Trophoblast cell (in vitro differentiated cells and primary cell): Measurements from ENCODE around the gene RALGAPA2. TPM values are rescaled to one million over a fixed set of nuclear protein-coding genes. Genes with fewer than 3 reads are reported as not detected.
A peak's percentile ranks its signal among the peaks of the same experiment; 100 is the strongest.

ENCODE experiments used
- DNase-seq, 2 donors: peaks; one replicate each; pipeline ENCODE4 v3.0.0-alpha.2; 2016
- H2AFZ ChIP-seq: 2 replicates; pipeline ENCODE4 v1.6.1; 2013; ENCODE audit warnings: low read length, moderate library complexity, mild to moderate bottlenecking; ENCODE audit not compliant: insufficient read depth, poor library complexity
- H2AK5ac ChIP-seq: 2 replicates; pipeline ENCODE4 v1.6.1; 2013; ENCODE audit warnings: mild to moderate bottlenecking, low read length
- H2BK120ac ChIP-seq: 2 replicates; pipeline ENCODE4 v1.6.1; 2013; ENCODE audit warnings: low read length, mild to moderate bottlenecking, moderate library complexity; ENCODE audit not compliant: insufficient read depth, poor library complexity
- H2BK12ac ChIP-seq: 2 replicates; pipeline ENCODE4 v1.6.1; 2013; ENCODE audit warnings: mild to moderate bottlenecking, low read length, moderate library complexity
- H2BK5ac ChIP-seq: 2 replicates; pipeline ENCODE4 v1.6.1; 2013; ENCODE audit warnings: low read length, low read depth, moderate library complexity, mild to moderate bottlenecking; ENCODE audit not compliant: poor library complexity
- H3K14ac ChIP-seq: 2 replicates; pipeline ENCODE4 v1.6.1; 2013; ENCODE audit warnings: mild to moderate bottlenecking, low read length
- H3K18ac ChIP-seq: 2 replicates; pipeline ENCODE4 v1.6.1; 2013; ENCODE audit warnings: mild to moderate bottlenecking, low read length
- H3K23ac ChIP-seq: 2 replicates; pipeline ENCODE4 v1.6.1; 2013; ENCODE audit warnings: low read length
- H3K27ac ChIP-seq: 2 replicates; pipeline ENCODE4 v1.5.1; 2013; ENCODE audit warnings: low read depth, mild to moderate bottlenecking, inconsistent platforms, low read length, moderate library complexity
- H3K27me3 ChIP-seq: 2 replicates; pipeline ENCODE4 v1.6.1; 2013; ENCODE audit warnings: inconsistent platforms, mild to moderate bottlenecking, low read length, moderate library complexity; ENCODE audit not compliant: insufficient read depth
- H3K36me3 ChIP-seq, 2 experiments: 1 replicate in 1 of 2; 2 replicates in 1 of 2; pipeline ENCODE4 v1.6.1; 2013; ENCODE audit warnings: low read length in 2 of 2, mild to moderate bottlenecking in 2 of 2, moderate library complexity in 1 of 2; ENCODE audit not compliant: insufficient read depth in 2 of 2, control insufficient read depth in 1 of 2
- H3K4ac ChIP-seq: 2 replicates; pipeline ENCODE4 v1.6.1; 2013; ENCODE audit warnings: low read depth, mild to moderate bottlenecking, low read length, moderate library complexity
- H3K4me1 ChIP-seq, 2 experiments: 1 replicate in 1 of 2; 2 replicates in 1 of 2; pipeline ENCODE4 v1.6.1; 2013; ENCODE audit warnings: low read length in 2 of 2, mild to moderate bottlenecking in 2 of 2, moderate library complexity in 1 of 2; ENCODE audit not compliant: insufficient read depth in 2 of 2, control insufficient read depth in 1 of 2
- H3K4me2 ChIP-seq: 2 replicates; pipeline ENCODE4 v1.6.1; 2013; ENCODE audit warnings: inconsistent platforms, mild to moderate bottlenecking, low read length, moderate library complexity
- H3K4me3 ChIP-seq: 2 replicates; pipeline ENCODE4 v1.5.1; 2013; ENCODE audit warnings: mild to moderate bottlenecking, low read depth, low read length, inconsistent platforms
- H3K79me1 ChIP-seq: one replicate; pipeline ENCODE4 v1.6.1; 2013; ENCODE audit warnings: low read length
- H3K79me2 ChIP-seq: 2 replicates; pipeline ENCODE4 v1.6.1; 2013; ENCODE audit warnings: low read length, mild to moderate bottlenecking; ENCODE audit not compliant: control insufficient read depth, insufficient read depth, poor library complexity
- H3K9ac ChIP-seq: 2 replicates; pipeline ENCODE4 v1.6.1; 2013; ENCODE audit warnings: mild to moderate bottlenecking, low read length
- H3K9me3 ChIP-seq: 2 replicates; pipeline ENCODE4 v1.6.1; 2013; ENCODE audit warnings: low read depth, mild to moderate bottlenecking, control low read depth, inconsistent platforms, low read length; ENCODE audit not compliant: insufficient read depth
- H4K12ac ChIP-seq: 2 replicates; pipeline ENCODE4 v1.6.1; 2013; ENCODE audit warnings: low read depth, mild to moderate bottlenecking, low read length, moderate library complexity
- H4K8ac ChIP-seq: 2 replicates; pipeline ENCODE4 v1.6.1; 2013; ENCODE audit warnings: low read depth, mild to moderate bottlenecking, low read length, moderate library complexity
- H4K91ac ChIP-seq: one replicate; pipeline ENCODE4 v1.6.1; 2013; ENCODE audit warnings: low read depth, mild to moderate bottlenecking, low read length, moderate library complexity
- WGBS: extraction: QIAGEN DNeasy Blood & Tissue Kit; methylation state at CpG from one replicate; pipeline ENCODE4 v1.1.7; 2013; ENCODE audit warnings: missing lambda C conversion rate; ENCODE audit not compliant: insufficient read length, insufficient coverage; ENCODE audit errors: extremely low coverage; 5-methylcytosine and 5-hydroxymethylcytosine counted together
- polyA plus RNA-seq: library from polyadenylated mRNA; stranded (reverse); fragments of 200-250 nt; gene quantifications from 2 replicates; pipeline ENCODE4 v1.2.3, GENCODE V29; 2013

Gene RALGAPA2
- 7.4 and 7.8 TPM in 2 replicates for polyA plus RNA-seq

DNA sequence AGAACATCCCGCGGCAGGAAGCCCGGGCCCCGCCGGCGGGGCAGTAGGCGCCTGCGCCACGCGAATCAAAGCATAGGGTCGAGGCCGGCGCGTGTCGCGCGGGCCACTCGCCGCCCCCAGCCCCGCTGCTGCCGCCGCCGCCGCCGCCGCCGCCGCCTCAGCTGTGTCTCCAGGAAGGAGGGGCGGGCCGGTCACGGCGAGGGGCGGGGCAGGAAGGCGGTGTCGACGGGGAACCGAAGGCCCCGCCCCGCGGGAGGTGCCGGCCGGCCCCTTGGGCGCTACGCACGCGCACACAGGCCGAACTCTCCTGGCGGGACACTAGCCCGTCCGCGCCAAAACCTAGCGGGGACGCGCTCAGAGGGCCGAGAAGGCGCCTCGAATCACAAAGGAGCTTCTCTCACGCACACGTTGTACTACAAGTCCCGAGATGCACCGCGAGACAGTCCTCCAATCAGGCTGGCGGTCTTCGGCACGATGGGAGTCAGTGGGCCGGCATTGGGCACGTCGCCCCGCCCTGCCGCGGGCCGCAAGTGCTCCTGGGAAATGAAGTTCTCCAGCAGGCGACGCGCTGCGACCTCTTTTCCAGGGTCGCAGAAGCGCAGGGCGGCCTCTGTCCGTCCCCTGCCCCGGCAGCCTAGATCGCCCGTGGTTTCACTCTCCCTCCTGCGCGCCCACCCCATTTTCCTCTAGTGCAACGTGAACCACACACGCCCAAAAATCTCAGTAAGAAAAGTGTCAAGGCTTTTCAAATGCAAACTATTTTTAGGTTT lies at the start of gene RALGAPA2:
TSS of gene RALGAPA2 (minus strand) at position 171 of the 770 bp plus-strand sequence. CDS start at position 7, 164 bp downstream.
- peak within 1 kb of the TSS; percentile 72 for H3K18ac ChIP-seq
- peak within 1 kb of the TSS; percentile 64 for H3K4ac ChIP-seq
- peak within 1 kb of the TSS; percentile 82 for H2BK120ac ChIP-seq
- H3K4me3 ChIP-seq = peak within 1 kb of the TSS; percentile 96
- DNase-seq = peak; percentile 99
- peak within 1 kb of the TSS; percentile 83 for H3K14ac ChIP-seq
- peak within 1 kb of the TSS; percentile 83 for H3K9ac ChIP-seq
- peak within 1 kb of the TSS; percentile 74 for H4K91ac ChIP-seq
- H3K36me3 ChIP-seq = no peaks in the 10 kb centered on the region
- peak within 1 kb of the TSS; percentile 97 for H2AFZ ChIP-seq
- H2BK12ac ChIP-seq = peak within 1 kb of the TSS; percentile 37
- no peaks in the 10 kb centered on the region for H3K9me3 ChIP-seq
- no CpG with 5 or more reads among the region's 87 CpGs for WGBS
- H3K79me2 ChIP-seq = peaks cover 4% of the 10 kb centered on the region
- H3K27me3 ChIP-seq = no peaks in the 10 kb centered on the region
- peaks cover 4 to 8% of the 10 kb centered on the region in 2 experiments for H3K4me1 ChIP-seq
- peak within 1 kb of the TSS; percentile 86 for H4K8ac ChIP-seq
- H4K12ac ChIP-seq = peak within 1 kb of the TSS; percentile 61
- H2BK5ac ChIP-seq = peak within 1 kb of the TSS; percentile 90
- no peak within 1 kb of the TSS for H2AK5ac ChIP-seq
- H3K27ac ChIP-seq = peak within 1 kb of the TSS; percentile 80
- H3K79me1 ChIP-seq = peaks cover 7% of the 10 kb centered on the region
- peak within 1 kb of the TSS; percentile 97 for H3K4me2 ChIP-seq
- no peak within 1 kb of the TSS for H3K23ac ChIP-seq

GRCh38 chr20:20761301-20761700 lies 48.9 kb upstream of the RALGAPA2 start:
- no peak overlapping the region for H3K4me2 ChIP-seq
- H3K23ac ChIP-seq = no peak overlapping the region
- H2BK12ac ChIP-seq = no peak overlapping the region
- H3K27ac ChIP-seq = no peak overlapping the region
- no peak overlapping the region for H4K8ac ChIP-seq
- no peak overlapping the region for H3K14ac ChIP-seq
- H3K4me3 ChIP-seq = no peak overlapping the region
- no peaks in the 10 kb centered on the region for H3K27me3 ChIP-seq
- H4K91ac ChIP-seq = no peak overlapping the region
- no peak overlapping the region for H2BK5ac ChIP-seq
- WGBS = no CpG with 5 or more reads among the region's 1 CpG
- no peaks in the 10 kb centered on the region for H3K9me3 ChIP-seq
- H3K79me1 ChIP-seq = no peaks in the 10 kb centered on the region
- H3K36me3 ChIP-seq = no peaks in the 10 kb centered on the region
- no peak overlapping the region for H4K12ac ChIP-seq
- no peak overlapping the region for H3K4ac ChIP-seq
- H3K9ac ChIP-seq = no peak overlapping the region
- H3K4me1 ChIP-seq = peaks cover 2 to 4% of the 10 kb centered on the region in 2 experiments
- H2AFZ ChIP-seq = no peak overlapping the region
- no peak for DNase-seq
- H2AK5ac ChIP-seq = no peak overlapping the region
- H2BK120ac ChIP-seq = no peak overlapping the region
- no peak overlapping the region for H3K18ac ChIP-seq
- no peaks in the 10 kb centered on the region for H3K79me2 ChIP-seq

- H3K9me3 ChIP-seq = no peaks in the 10 kb centered on the region
- no peak overlapping the region for H2AK5ac ChIP-seq
- H2BK5ac ChIP-seq = no peak overlapping the region
- no peak for DNase-seq
- no CpG with 5 or more reads among the region's 6 CpGs for WGBS
- no peak overlapping the region for H3K18ac ChIP-seq
- no peak overlapping the region for H3K14ac ChIP-seq
- H3K27ac ChIP-seq = no peak overlapping the region
- H4K91ac ChIP-seq = no peak overlapping the region
- no peaks in the 10 kb centered on the region for H3K79me2 ChIP-seq
- no peak overlapping the region for H2BK120ac ChIP-seq
- H4K8ac ChIP-seq = no peak overlapping the region
- H3K36me3 ChIP-seq = no peaks in the 10 kb centered on the region
- H3K9ac ChIP-seq = no peak overlapping the region
- no peaks in the 10 kb centered on the region for H3K27me3 ChIP-seq
- H3K4me3 ChIP-seq = no peak overlapping the region
- no peak overlapping the region for H2BK12ac ChIP-seq
- H4K12ac ChIP-seq = no peak overlapping the region
- H2AFZ ChIP-seq = no peak overlapping the region
- H3K23ac ChIP-seq = no peak overlapping the region
- no peak overlapping the region for H3K4ac ChIP-seq
- no peaks in the 10 kb centered on the region for H3K79me1 ChIP-seq
- H3K4me1 ChIP-seq = peaks cover 2 to 4% of the 10 kb centered on the region in 2 experiments
- no peak overlapping the region for H3K4me2 ChIP-seq
Observed at GRCh38 chr20:20759132-20759531, 46.7 kb upstream of the RALGAPA2 start.

DNA sequence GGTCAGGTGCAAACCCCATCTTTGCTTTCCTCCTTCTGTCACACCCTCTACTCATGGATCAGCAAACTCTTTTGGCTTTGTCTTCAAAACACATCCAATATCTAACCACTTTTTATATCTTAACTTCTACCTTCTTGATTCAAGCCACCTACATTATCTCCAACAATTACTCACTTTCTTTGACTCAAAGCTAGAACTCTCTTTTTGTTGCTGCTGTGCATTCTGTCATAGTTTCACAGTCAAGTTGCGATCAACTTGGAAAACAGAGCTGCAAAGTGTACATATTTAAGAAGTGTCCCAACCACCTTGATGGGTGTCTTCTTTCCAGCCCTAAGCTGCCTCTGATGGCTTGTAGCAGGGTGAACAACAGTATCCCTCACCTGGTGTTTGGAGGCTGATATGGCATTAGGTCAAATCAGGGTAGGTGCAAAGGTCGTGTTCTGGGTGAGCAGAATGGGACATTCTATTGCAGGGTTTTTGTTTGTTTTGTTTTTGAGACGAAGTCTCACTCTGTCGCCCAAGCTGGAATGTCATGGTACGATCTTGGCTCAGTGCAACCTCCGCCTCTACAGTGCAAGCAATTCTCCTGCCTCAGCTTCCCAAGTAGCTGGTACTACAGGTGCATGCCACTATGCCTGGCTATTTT lies 43.4 kb upstream of the RALGAPA2 start:
- Histone ChIP-seq H3K79me2 (no peaks in the 10 kb centered on the region), H3K4me2 (no peak overlapping the region), H2BK5ac (no peak overlapping the region), H3K9ac (no peak overlapping the region), H3K9me3 (no peaks in the 10 kb centered on the region), H2BK120ac (no peak overlapping the region), H3K4me1 (no peaks in the 10 kb centered on the region), H2AK5ac (no peak overlapping the region), H3K36me3 (no peaks in the 10 kb centered on the region), H3K4ac (no peak overlapping the region), H3K27ac (no peak overlapping the region), H2AFZ (no peak overlapping the region), H3K23ac (no peak overlapping the region), H4K8ac (no peak overlapping the region), H4K91ac (no peak overlapping the region), H3K27me3 (no peaks in the 10 kb centered on the region), H3K79me1 (no peaks in the 10 kb centered on the region), H3K18ac (no peak overlapping the region), H4K12ac (no peak overlapping the region), H3K14ac (no peak overlapping the region), H2BK12ac (no peak overlapping the region), H3K4me3 (no peak overlapping the region)
- no peak for DNase-seq
- no CpG with 5 or more reads among the region's 6 CpGs for WGBS
